Fibroblast of gingiva (primary cell): ENCODE results near the gene PEX7.
"Not testable (repeated sequence)": the region's sequence is repeated elsewhere in the genome, so short reads cannot be mapped to it uniquely, and the experiment has no call there.

Source experiments
- DNase-seq: peaks from one replicate; pipeline ENCODE4 v3.0.0-alpha.2; 2011; ENCODE audit warnings: low read depth

PEX7 gene

DNA sequence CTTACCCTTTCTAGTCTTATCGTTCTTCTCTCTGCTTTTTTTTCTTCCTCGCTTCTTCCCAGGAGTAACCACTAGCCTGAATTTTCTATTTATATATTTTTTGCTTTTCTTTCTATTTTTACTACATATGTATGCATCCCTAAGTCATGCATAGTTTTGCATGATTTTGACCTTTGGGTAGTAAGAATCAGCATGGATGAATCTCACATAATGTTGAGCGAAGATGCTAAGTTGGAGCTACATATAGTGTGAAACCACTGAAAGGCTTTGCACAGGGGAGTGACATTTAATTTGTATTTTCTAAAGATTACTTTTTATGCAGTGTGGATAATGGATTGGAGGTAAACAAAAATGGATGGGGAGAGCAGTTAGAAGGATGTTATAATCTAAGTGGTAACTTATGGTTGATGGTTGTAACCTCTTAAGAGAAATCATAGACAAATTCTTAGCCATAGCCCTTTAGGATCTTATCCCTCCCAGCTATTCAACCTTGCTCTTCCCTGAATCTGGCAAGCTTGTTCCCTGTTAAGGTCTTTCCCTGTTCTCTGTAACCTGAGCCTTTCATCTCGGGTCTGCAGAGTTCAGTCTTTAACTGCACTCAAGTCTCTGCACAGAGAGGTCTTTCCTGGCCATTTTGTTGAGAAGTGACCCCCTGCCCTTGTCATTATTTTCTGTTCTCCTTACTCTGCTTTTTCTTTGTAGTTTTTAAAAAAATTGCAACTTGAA lies 18.0 kb downstream of the PEX7 start:
- DNase-seq: no peak

DNA sequence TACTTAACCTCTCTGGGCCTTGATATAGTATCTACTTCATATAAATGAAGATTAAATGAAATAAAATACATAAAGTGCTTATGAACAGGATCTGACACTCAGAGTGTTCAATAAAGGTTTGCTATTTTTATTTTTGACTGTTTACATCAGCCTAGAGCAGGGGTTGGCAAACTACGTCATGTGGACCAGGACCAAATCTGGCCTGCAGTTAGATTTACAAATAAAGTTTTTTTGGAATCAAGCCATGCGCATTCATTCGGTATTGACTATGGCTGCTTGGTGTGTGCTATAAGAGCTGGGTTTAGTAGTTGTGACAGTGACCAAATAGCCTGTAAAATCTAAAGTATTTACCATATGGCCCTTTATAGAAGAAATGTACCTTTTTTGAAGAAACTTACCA lies 20.8 kb downstream of the PEX7 start:
- no peak for DNase-seq

DNA sequence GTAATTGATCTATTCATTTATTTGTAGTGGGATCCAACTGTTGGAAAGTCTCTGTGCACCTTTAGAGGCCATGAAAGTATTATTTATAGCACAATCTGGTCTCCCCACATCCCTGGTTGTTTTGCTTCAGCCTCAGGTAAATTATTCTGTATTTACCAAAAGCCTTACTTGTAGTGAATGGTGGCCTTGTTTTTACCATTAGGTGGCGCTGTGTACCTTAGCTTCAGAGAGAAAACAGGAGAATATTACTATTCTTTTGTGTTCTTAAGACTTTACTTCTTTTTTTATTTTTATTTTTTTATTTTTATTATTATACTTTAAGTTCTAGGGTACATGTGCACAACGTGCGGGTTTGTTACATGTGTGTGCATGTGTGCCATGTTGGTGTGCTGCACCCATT lies 23.7 kb downstream of the PEX7 start:
- peak; percentile 61 for DNase-seq

DNA sequence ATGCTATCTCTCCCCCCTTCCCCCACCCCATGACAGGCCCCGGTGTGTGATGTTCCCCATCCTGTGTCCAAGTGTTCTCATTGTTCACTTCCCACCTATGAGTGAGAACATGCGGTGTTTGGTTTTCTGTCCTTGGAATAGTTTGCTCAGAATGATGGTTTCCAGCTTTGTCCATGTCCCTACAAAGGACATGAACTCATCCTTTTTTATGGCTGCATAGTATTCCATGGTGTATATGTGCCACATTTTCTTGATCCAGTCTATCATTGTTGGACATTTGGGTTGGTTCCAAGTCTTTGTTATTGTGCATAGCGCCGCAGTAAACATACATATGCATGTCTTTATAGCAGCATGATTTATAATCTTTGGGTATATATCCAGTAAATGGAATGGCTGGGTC lies 24.1 kb downstream of the PEX7 start:
- not testable (repeated sequence) for DNase-seq

DNA sequence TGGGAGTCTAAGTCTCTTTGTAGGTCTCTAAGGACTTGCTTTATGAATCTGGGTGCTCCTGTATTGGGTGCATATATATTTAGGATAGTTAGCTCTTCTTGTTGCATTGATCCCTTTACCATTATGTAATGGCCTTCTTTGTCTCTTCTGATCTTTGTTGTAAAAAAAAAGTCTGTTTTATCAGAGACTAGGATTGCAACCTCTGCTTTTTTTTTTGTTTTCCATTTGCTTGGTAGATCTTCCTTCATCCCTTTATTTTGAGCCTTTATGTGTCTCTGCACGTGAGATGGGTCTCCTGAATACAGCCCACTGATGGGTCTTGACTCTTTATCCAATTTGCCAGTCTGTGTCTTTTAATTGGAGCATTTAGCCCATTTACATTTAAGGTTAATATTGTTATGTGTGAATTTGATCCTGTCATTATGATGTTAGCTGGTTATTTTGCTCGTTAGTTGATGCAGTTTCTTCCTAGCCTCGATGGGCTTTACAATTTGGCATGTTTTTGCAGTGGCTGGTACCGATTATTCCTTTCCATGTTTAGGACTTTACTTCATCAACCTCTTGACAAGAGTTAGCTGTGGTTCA lies 27.7 kb downstream of the PEX7 start:
- peak; percentile 19 for DNase-seq

DNA sequence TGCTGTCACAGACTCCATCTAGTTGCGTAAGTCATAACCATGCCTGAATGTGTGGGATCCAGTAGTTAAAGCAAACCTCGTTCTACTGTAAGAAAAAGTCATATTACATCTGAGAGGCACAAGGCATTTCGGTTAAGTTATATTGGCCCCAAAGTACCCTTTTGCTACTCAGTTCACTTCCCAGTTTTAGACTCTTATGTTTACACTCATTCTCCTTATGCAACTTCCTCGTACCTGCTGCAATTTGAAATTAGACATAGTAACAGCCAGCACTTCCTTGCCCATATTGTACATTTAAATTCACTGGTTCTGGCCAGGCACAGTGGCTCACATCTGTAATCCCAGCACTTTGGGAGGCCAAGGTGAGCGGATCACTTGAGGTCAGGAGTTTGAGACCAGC lies 37.0 kb downstream of the PEX7 start:
- no peak for DNase-seq

DNA sequence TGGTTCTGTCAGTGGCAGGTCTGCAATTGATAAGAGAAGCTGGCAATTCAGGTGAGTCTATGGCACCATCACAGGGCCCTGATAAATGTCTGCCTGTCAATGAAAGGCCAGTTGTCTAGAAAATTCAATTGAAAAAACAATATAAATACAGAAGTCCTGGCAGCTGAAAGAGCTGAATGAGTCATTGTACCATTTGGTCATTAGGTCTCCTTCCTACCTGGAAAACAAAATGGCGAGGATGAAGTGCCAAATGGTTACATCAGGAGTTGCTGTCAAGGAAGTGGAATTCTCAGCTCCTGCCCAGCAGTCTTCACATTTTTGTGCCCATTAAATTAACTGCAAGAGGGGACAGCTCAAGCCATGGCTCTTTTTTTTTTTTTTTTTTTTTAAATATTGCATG lies 37.7 kb downstream of the PEX7 start:
- no peak for DNase-seq

DNA sequence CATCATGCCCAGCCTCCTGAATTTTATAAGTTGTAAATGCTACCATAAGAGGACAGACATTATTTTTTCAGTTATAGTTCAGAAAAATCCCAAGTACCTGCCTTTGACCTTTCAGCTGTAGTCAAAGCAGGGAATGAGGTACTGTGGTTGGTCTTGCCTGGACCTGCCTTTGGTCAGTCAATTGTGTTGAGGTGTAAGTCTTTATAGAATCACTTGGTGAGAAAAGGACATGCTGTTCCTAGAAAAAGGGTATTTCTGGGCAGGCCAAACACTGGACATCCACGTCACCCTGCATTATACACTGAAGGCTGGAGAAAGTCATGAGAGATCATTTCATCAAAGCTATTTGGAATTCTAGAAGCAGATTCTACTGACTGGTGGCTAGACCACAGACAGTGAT lies 40.3 kb downstream of the PEX7 start:
- no peak for DNase-seq

DNA sequence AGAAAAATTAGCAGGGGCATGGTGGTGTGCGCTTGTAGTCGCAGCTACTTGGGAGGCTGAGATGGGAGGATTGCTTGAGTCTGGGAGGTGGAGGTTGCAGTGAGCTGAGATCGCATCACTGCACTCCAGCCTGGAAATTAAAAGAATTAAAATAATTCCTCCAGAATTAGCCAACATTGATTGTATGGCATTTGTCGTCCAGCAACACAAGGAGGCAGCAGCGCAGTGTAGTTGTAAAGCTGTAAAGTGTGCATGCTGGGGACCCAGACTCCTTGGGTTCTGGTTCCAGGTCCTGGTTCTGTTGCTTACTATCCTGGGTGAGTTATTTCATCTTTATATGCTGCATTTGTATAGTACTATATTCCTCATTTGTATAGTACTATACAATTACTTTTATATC lies 41.4 kb downstream of the PEX7 start:
- DNase-seq: no peak

DNA sequence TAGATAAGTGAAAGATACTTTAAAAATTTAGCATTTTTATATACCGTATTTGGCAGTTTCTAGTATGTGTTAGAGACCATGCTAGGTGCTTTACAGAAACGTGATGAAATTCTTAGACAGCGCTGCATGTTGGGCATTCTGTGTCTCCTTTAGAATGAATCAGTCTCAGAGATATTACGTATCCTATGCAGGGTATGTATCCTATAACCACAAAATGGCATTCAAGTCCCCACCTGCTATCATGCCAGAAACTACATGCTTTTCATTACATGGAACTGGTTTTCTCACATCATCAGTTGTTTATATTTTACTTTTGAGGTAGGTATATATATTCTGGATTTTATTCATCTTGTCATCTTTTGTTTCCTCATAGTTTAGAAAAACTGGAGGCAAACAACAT lies 42.3 kb downstream of the PEX7 start:
- DNase-seq: no peak

DNA sequence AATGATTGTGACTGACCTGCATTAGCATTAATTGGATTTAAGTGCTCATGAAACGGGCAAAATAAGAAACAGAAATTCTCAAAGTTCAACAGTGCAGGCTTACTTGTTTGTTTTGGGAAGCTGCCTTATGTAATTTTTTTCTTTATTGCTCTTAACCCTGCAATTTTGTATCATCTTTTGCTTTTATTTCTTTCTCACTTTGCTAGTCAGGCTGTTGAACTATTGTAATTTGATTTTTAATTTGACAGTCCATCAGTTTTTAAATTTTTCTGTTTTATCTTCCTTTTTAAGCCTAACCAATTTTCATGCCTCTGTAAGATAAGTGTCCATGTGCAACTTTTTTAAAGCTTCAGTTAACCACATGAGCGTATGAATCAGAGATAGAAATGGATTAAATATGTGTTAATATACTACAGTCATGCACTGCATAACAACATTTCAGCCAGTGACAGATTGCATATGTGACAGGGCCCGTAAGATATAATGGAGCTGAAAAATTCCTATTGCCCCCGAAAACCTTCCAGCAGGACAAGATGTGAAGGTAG lies 44.6 kb downstream of the PEX7 start:
- DNase-seq: no peak

DNA sequence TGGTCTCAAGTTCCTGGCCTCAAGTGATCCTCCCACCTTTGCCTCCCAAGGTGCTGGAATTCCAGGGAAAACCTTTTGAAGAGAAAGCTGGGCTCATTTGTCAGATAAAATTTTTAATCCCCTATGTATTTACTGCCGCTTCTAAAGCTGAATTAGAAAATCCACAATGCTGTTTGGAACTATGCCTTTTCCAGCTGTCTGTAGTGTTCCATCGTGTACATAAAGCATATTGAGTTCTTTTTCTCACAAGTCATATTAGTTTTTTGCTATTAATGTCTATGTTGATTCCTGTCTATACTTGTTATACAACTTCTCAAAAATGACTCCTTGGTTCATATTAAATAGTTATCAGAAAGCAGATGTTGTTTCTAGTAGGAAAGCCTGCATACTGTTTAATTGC lies 47.1 kb downstream of the PEX7 start:
- no peak for DNase-seq

DNA sequence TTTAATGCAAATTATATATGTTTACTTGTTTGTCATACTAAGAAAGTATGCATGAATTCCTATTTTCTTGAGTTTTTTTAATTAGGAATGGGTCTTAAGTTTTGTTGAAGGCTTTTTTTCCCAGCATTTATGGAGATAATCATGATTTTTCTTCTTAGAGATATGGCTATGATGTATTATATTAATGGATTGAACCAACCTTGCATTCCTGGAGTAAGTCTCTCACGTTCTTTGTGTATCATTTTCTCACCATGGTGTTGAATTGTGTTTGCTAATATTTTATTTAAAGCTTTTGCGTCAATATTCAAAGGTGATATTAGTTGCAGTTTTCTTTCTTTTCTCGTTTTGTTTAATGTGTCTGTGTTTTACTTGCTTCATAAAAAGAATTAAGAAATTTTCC lies 51.4 kb downstream of the PEX7 start:
- DNase-seq: no peak

DNA sequence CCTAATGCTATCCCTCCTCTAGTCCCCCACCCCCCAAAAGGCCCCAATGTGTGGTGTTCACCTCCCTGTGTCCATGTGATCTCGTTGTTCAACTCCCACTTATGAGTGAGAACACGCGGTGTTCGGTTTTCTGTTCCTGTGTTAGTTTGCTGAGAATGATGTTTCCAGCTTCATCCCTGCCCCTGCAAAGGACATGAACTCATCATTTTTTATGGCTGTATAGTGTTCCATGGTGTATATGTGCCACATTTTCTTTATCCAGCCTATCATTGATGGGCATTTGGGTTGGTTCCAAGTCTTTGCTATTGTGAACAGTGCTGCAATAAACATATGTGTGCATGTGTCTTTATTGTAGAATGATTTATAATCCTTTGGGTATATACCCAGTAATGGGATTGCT lies 54.1 kb downstream of the PEX7 start:
- not testable (repeated sequence) for DNase-seq

DNA sequence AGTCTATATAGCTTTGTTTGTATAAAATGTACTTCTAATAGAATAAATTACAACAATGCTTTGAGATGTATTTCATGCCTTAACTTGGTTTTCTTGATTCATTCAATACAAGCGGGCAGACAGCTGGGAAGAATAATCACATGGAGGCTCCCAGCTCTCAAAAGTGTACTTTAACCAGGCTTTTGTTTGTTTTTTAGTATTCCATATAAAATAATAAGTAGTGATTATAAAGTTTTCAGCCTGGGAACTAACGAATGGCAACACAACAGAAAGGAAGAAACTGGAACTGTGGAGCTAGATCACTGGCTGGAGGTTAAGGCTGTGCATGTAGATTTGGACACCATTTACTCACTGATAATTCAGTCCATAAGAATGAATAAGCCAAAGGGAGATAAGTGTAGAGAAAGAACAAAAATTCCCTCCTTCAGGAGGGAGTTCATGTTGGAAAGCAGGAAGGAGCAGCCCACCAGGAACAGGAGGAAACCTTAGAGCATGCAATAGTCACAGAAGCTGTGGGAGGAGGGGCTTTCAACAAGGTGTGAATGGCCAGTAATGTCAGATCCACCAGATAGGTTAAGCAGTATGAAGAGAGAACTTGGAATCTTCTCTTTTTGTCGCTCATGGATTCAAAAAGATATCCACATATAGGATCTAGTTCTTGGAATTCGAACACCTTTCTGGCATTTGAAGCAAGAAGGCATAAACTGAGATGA lies 58.5 kb downstream of the PEX7 start:
- no peak for DNase-seq

DNA sequence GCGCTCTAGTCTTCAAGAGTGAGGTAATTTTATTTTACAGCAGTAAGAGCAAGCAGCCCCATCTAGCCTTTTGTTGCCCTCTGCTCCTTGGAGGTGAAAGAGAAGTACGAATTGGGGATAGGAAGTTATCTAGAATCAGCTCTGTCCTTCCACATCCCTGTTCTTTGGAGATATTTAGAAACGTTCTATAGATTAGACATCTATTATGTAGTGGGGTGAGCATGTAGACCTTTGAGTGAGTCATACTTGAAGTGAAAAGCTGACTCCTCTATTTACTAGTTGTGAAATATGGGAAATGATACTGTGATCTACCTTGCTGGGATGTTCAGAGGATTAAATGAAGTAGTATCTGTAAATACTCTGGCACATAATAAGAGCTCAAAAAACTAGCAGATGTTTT lies 63.7 kb downstream of the PEX7 start:
- no peak for DNase-seq

DNA sequence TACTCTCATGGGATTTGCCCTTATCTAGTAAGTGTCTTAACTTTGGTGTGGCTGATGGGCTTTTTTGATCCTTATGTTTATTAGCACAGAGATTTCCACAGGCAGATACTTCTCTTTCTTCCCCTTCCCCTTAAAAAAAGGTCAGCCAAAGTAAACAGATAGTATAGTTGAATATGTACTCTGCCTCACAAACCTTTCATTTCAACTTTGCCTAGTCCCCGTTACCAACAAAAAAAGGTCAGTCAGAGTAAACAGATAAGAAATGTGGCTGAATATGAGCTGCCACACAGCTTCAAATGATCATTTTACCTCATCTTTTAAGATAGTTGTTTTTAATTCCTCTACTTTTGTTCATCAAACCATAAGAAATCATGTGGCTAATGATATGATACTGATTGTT lies 65.6 kb downstream of the PEX7 start:
- DNase-seq: no peak

DNA sequence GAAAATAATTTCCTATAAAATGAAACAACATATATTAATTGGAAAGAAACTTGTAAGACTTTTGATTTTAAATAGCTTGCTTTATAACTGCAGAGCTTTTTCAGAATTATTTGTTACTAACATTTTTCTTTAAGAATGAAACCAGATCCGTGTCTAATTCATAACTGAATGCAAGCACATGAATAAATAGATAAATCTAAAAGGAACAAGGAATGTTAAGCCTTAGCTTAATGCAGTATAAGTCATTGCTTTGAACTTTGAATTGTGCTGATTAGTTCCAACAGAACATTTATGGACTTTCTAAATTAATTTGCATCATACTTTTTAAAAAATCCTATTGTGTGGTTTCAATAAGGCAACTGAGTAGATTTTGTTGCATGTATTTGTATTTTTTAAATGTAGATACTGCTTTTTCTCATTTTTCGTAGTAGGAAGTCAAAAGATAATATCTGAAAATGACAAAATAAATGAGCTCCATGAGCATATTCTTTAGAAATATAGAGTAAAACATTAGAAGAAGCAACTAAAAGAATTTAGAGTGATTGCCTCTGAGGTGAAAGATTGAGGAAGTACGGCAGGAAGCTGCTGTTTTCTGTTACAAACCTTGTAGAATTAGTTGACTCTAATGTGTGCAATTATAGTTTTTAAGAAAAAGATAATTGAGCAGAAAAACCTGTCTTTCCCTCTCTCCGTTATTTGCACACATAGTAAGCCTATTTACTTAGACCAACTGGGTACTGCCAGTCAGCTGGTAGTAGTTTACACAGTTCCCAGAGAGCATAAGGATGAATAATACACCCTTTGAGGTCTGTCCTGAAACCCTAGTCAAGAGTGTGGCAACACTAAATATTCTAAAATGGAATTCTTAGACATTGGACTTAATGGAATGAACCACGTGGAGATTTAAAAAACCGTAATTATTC lies 67.1 kb downstream of the PEX7 start:
- DNase-seq: peak; percentile 19

DNA sequence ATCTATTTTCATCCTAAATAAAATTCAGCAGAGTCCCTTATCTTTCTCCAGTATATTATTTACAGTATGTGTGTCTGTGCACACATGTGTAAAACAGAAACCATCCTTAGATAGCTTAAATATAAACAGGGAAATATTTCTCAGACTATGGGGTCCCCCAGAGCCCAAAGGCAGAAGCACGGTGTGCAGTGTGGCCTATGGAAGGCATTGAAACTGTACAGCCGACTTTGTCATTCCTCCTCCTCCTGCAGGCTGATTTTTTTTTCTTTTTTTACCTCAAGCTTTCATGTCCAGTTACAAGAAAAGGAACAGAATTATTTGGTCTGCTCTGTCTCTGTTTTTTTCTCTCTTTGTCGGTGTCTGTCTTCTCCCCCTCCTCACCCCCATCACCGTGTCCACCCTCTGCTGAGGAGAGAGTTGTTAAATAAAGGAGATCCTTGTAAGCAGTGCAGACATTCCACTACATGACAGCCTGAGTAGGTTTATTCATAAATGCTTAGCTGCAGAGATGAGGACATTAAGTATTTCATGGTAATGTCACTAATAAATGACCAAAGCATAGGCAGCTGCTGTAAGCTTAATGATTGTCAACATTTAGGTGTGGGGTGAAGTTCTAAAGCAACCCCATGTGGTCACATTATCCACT lies 67.9 kb downstream of the PEX7 start:
- no peak for DNase-seq

DNA sequence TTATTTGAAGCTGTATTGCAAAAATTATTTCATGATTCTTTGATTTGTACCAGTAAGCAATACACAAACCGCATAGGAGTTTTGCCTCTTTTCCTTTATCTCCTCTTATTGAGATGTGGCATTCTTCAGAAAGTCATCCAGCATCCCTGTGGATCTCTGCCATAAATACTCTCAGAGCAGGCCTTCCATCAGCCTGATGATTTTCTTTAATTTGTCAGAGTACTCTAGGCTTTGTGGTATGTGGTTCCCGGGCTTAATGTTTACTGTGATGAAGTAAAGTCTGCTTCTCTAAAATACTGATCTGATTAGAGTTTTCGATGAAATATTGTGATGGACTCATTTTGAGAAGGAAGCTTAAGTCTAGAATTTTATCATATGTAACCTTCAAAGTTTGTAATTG lies 68.6 kb downstream of the PEX7 start:
- DNase-seq: no peak

DNA sequence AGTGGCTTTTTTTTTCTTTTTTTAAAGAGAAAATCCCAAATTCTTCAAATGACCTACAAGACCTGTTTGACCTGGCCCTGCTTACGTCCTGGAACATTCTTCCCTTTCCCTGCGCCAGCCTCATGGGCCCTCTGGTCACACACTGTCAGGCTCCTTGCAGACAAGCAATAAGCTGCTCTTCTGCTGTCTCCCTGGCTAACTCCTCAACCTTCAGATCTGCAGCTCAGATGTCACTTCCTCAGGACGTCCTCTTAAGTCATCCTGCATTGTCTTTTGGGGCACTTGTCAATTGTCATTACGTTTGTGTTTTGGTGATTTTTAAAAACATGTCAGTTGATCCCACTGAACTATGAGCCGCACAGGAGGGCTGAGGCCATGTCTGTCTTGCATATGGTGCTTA lies 70.8 kb downstream of the PEX7 start:
- DNase-seq: no peak

DNA sequence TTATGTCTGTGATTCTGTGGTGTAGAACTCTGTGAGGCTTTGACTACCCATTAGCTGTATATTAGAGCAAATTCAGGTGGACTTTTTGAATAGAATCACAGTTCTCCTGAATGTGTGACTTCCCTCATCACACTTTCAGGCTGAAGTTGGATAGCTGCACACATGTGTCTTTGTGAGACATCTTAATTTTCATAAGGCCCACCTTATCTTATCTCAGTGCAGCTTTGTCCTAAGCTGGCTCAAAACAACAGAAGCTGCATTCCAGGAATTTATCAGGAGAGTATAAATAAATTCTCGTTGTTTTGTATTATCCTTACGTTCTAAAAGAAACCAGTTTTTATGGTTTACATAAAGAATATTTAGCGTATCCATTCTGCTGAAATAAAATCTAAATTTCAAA lies 73.5 kb downstream of the PEX7 start:
- no peak for DNase-seq
